Activated naive CD8-positive, alpha-beta T cell (primary cell): ENCODE results near the gene SPATA16.

Experiments
- H3K27ac Mint-ChIP-seq: one replicate; pipeline ENCODE4 v1.8.0; 2021; ENCODE audit warnings: mixed read lengths
- H3K27me3 Mint-ChIP-seq: one replicate; pipeline ENCODE4 v1.8.0; 2021; ENCODE audit warnings: mixed read lengths
- H3K36me3 Mint-ChIP-seq: one replicate; pipeline ENCODE4 v1.8.0; 2021; ENCODE audit warnings: mixed read lengths
- H3K4me1 Mint-ChIP-seq: one replicate; pipeline ENCODE4 v1.8.0; 2021; ENCODE audit warnings: low read depth, mixed read lengths
- H3K4me3 Mint-ChIP-seq: one replicate; pipeline ENCODE4 v1.8.0; 2021; ENCODE audit warnings: mild to moderate bottlenecking, mixed read lengths
- H3K9me3 Mint-ChIP-seq: one replicate; pipeline ENCODE4 v1.8.0; 2021; ENCODE audit warnings: low read depth, mixed read lengths

Gene SPATA16

GRCh38 chr3:173003471-173003870, 137.6 kb downstream of the SPATA16 start:
- H3K27me3 Mint-ChIP-seq: no peaks in the 10 kb centered on the region
- peaks cover 11% of the 10 kb centered on the region for H3K9me3 Mint-ChIP-seq
- H3K36me3 Mint-ChIP-seq: no peaks in the 10 kb centered on the region
- H3K4me1 Mint-ChIP-seq: no peaks in the 10 kb centered on the region
- H3K27ac Mint-ChIP-seq: no peak overlapping the region
- no peak overlapping the region for H3K4me3 Mint-ChIP-seq

- H3K4me1 Mint-ChIP-seq: no peaks in the 10 kb centered on the region
- H3K27ac Mint-ChIP-seq: no peak overlapping the region
- H3K36me3 Mint-ChIP-seq: no peaks in the 10 kb centered on the region
- H3K4me3 Mint-ChIP-seq: no peak overlapping the region
- H3K9me3 Mint-ChIP-seq: peaks cover 11% of the 10 kb centered on the region
- no peaks in the 10 kb centered on the region for H3K27me3 Mint-ChIP-seq
Measured at GRCh38 chr3:173001622-173002021, 139.4 kb downstream of the SPATA16 start.

GRCh38 chr3:173000553-173000952, 140.5 kb downstream of the SPATA16 start:
- H3K4me1 Mint-ChIP-seq: no peaks in the 10 kb centered on the region
- no peaks in the 10 kb centered on the region for H3K27me3 Mint-ChIP-seq
- no peak overlapping the region for H3K27ac Mint-ChIP-seq
- peaks cover 11% of the 10 kb centered on the region for H3K9me3 Mint-ChIP-seq
- H3K36me3 Mint-ChIP-seq: no peaks in the 10 kb centered on the region
- H3K4me3 Mint-ChIP-seq: no peak overlapping the region

- Mint-ChIP-seq H3K27me3 (no peaks in the 10 kb centered on the region), H3K27ac (no peak overlapping the region), H3K4me3 (no peak overlapping the region), H3K36me3 (no peaks in the 10 kb centered on the region), H3K4me1 (no peaks in the 10 kb centered on the region), H3K9me3 (no peaks in the 10 kb centered on the region)
Measured at GRCh38 chr3:172993412-172993811, 147.6 kb downstream of the SPATA16 start.

- Mint-ChIP-seq H3K27ac (no peak overlapping the region), H3K4me3 (no peak overlapping the region), H3K9me3 (no peaks in the 10 kb centered on the region), H3K4me1 (no peaks in the 10 kb centered on the region), H3K36me3 (no peaks in the 10 kb centered on the region), H3K27me3 (peaks cover 1% of the 10 kb centered on the region)
Measured at GRCh38 chr3:172991424-172991996, 149.5 kb downstream of the SPATA16 start.

GRCh38 chr3:172989373-172989772, 151.7 kb downstream of the SPATA16 start:
- no peak overlapping the region for H3K27ac Mint-ChIP-seq
- H3K9me3 Mint-ChIP-seq: no peaks in the 10 kb centered on the region
- no peaks in the 10 kb centered on the region for H3K36me3 Mint-ChIP-seq
- H3K27me3 Mint-ChIP-seq: peaks cover 6% of the 10 kb centered on the region
- no peak overlapping the region for H3K4me3 Mint-ChIP-seq
- no peaks in the 10 kb centered on the region for H3K4me1 Mint-ChIP-seq

GRCh38 chr3:172987273-172987672, 153.8 kb downstream of the SPATA16 start:
- Mint-ChIP-seq H3K36me3 (no peaks in the 10 kb centered on the region), H3K4me3 (no peak overlapping the region), H3K27ac (no peak overlapping the region), H3K4me1 (no peaks in the 10 kb centered on the region), H3K9me3 (no peaks in the 10 kb centered on the region), H3K27me3 (peaks cover 6% of the 10 kb centered on the region)

- Mint-ChIP-seq H3K4me1 (no peaks in the 10 kb centered on the region), H3K27me3 (peaks cover 6% of the 10 kb centered on the region), H3K9me3 (peaks cover 3% of the 10 kb centered on the region), H3K27ac (no peak overlapping the region), H3K4me3 (no peak overlapping the region), H3K36me3 (no peaks in the 10 kb centered on the region)
Measured at GRCh38 chr3:172984914-172985313, 156.1 kb downstream of the SPATA16 start.

GRCh38 chr3:172982736-172983364, 158.2 kb downstream of the SPATA16 start:
- Mint-ChIP-seq H3K4me3 (no peak overlapping the region), H3K27ac (no peak overlapping the region), H3K4me1 (no peaks in the 10 kb centered on the region), H3K36me3 (no peaks in the 10 kb centered on the region), H3K27me3 (peaks cover 6% of the 10 kb centered on the region), H3K9me3 (peaks cover 3% of the 10 kb centered on the region)

GRCh38 chr3:172981407-172981983, 159.5 kb downstream of the SPATA16 start:
- Mint-ChIP-seq H3K4me3 (no peak overlapping the region), H3K4me1 (no peaks in the 10 kb centered on the region), H3K9me3 (peaks cover 3% of the 10 kb centered on the region), H3K27ac (no peak overlapping the region), H3K36me3 (no peaks in the 10 kb centered on the region), H3K27me3 (peaks cover 5% of the 10 kb centered on the region)

GRCh38 chr3:172980849-172981248, 160.2 kb downstream of the SPATA16 start:
- Mint-ChIP-seq H3K27me3 (peaks cover 4% of the 10 kb centered on the region), H3K27ac (no peak overlapping the region), H3K4me1 (no peaks in the 10 kb centered on the region), H3K36me3 (no peaks in the 10 kb centered on the region), H3K4me3 (no peak overlapping the region), H3K9me3 (peaks cover 3% of the 10 kb centered on the region)

GRCh38 chr3:172977696-172978095, 163.3 kb downstream of the SPATA16 start:
- no peaks in the 10 kb centered on the region for H3K27me3 Mint-ChIP-seq

GRCh38 chr3:172974969-172975368, 166.1 kb downstream of the SPATA16 start:
- no peak overlapping the region for H3K4me3 Mint-ChIP-seq
- no peaks in the 10 kb centered on the region for H3K4me1 Mint-ChIP-seq
- no peaks in the 10 kb centered on the region for H3K27me3 Mint-ChIP-seq
- no peak overlapping the region for H3K27ac Mint-ChIP-seq
- H3K9me3 Mint-ChIP-seq: no peaks in the 10 kb centered on the region
- no peaks in the 10 kb centered on the region for H3K36me3 Mint-ChIP-seq

More at GRCh38 chr3:172977696-172978095, 163.3 kb downstream of the SPATA16 start:
- Mint-ChIP-seq H3K27ac (no peak overlapping the region), H3K4me1 (no peaks in the 10 kb centered on the region), H3K9me3 (peaks cover 3% of the 10 kb centered on the region), H3K4me3 (no peak overlapping the region), H3K36me3 (no peaks in the 10 kb centered on the region)

GRCh38 chr3:172973799-172974198, 167.2 kb downstream of the SPATA16 start:
- no peak overlapping the region for H3K4me3 Mint-ChIP-seq
- no peaks in the 10 kb centered on the region for H3K4me1 Mint-ChIP-seq
- H3K36me3 Mint-ChIP-seq: no peaks in the 10 kb centered on the region
- no peak overlapping the region for H3K27ac Mint-ChIP-seq
- no peaks in the 10 kb centered on the region for H3K9me3 Mint-ChIP-seq
- no peaks in the 10 kb centered on the region for H3K27me3 Mint-ChIP-seq

GRCh38 chr3:172972717-172973116, 168.3 kb downstream of the SPATA16 start:
- H3K27me3 Mint-ChIP-seq: no peaks in the 10 kb centered on the region

GRCh38 chr3:172972067-172972466, 169.0 kb downstream of the SPATA16 start:
- no peaks in the 10 kb centered on the region for H3K27me3 Mint-ChIP-seq
- H3K9me3 Mint-ChIP-seq: no peaks in the 10 kb centered on the region
- H3K36me3 Mint-ChIP-seq: no peaks in the 10 kb centered on the region
- H3K4me3 Mint-ChIP-seq: no peak overlapping the region
- H3K27ac Mint-ChIP-seq: no peak overlapping the region
- H3K4me1 Mint-ChIP-seq: no peaks in the 10 kb centered on the region

More at GRCh38 chr3:172972717-172973116, 168.3 kb downstream of the SPATA16 start:
- no peaks in the 10 kb centered on the region for H3K4me1 Mint-ChIP-seq
- H3K27ac Mint-ChIP-seq: no peak overlapping the region
- H3K36me3 Mint-ChIP-seq: no peaks in the 10 kb centered on the region
- no peak overlapping the region for H3K4me3 Mint-ChIP-seq
- H3K9me3 Mint-ChIP-seq: no peaks in the 10 kb centered on the region
